Adrenal gland (tissue), 5 donors: ENCODE measurements around the gene SLC24A4.

Experiments used
- CTCF ChIP-seq, 6 experiments: fragments of 450-650 bp in 4 of 6; fragments of 200-600 bp in 2 of 6; sonication (generic) in 1 of 6; IDR thresholded peaks; 1 replicate in 5 of 6; 2 replicates in 1 of 6; pipeline versions ENCODE4 v1.5.1 to v1.8.0; 2016 to 2021; ENCODE audit warnings: antibody characterized with exemption in 6 of 6, mild to moderate bottlenecking in 2 of 6, moderate library complexity in 1 of 6
- POLR2A ChIP-seq, 2 donors: fragments of 450-650 bp; IDR thresholded peaks; one replicate each; pipeline ENCODE4 v1.6.1; 2017; ENCODE audit warnings: antibody characterized with exemption in 2 of 2, mild to moderate bottlenecking in 2 of 2, moderate library complexity in 1 of 2
- donor health status: DM: no; HTN: no; CAD: no.

DNA sequence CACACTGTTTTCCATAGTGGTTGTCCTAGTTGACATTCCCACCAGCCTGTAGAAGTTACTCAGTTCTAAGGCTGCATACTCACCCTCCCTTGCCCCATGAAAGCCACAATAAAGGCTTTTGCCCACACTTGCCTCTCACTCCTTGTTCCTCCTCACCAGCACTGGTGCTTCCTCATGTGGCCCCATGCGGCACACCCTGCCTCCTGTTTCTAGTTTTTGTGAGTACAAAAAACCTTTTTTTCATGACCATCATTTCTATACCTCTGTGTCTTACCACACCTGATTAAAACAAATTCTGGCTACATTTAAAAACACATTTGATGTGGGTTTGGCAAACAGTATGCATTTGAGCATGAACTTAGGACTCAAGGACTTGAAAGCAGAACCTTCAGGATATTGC lies 149.9 kb downstream of the SLC24A4 start:
- no peak for TF ChIP-seq CTCF (IDR thresholded peaks at IDR 0.05)
- no peak for TF ChIP-seq POLR2A (IDR thresholded peaks at IDR 0.05)
